AG09309 (cell line): ENCODE results near the gene PDSS2.

Source experiments
- DNase-seq: peaks from one replicate; pipeline ENCODE4 v3.0.0-alpha.2; 2010; ENCODE audit warnings: low read depth
- H3K4me3 ChIP-seq: 2 replicates; pipeline ENCODE4 v1.5.1; 2011; ENCODE audit warnings: mild to moderate bottlenecking, low read depth, low read length, moderate library complexity; ENCODE audit not compliant: control insufficient read depth
- TF ChIP-seq, protein P1 (sequence below): IDR thresholded peaks from 2 replicates; pipeline ENCODE4 v1.5.1; 2011; ENCODE audit warnings: mild to moderate bottlenecking, low read depth, low read length, inconsistent platforms; ENCODE audit not compliant: insufficient read depth, control insufficient read depth; ENCODE audit errors: missing control alignments

The PDSS2 gene

DNA sequence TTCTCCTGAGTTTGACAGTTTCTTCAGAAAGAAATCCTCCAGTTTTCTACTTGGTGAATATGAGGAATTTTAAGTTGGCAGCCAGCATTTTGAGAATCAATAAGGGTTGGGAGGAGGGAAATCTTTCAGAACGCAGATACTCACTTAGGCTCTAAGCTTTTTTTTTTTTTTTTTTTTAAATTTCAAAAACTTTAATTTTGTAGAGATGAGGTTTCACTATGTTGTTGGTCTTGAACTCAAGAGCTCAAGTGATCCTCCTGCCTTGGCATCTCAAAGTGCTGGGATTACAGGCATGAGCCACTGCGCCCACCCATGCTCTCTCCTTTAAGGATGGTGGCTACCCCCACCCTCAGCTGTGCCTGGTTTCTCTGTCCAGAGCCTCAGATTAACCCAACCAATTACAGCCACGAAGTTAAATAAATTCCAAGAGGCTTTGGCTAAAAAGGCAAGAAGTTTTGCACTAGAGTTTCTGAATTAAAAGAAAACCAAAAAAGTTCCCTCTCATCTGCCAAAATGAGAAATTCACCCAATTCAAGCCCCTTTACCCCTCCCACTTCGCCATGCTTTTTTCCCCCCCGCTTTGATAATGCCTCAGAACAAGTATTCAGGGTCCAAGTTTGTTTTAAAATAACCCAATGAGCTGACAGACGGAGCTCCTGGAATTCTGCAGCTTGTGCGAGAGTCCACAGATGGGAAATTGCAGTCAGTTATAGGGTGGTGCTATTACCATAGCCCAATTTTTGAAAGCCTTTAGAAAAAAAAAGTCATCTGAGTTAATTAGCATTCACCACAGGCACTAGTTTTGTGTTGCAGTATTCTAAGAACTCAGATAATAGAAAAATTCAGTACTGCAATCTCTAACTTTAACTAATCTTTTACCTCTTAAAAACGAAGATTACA lies 249.7 kb downstream of the PDSS2 start:
- TF ChIP-seq, protein P1, sequence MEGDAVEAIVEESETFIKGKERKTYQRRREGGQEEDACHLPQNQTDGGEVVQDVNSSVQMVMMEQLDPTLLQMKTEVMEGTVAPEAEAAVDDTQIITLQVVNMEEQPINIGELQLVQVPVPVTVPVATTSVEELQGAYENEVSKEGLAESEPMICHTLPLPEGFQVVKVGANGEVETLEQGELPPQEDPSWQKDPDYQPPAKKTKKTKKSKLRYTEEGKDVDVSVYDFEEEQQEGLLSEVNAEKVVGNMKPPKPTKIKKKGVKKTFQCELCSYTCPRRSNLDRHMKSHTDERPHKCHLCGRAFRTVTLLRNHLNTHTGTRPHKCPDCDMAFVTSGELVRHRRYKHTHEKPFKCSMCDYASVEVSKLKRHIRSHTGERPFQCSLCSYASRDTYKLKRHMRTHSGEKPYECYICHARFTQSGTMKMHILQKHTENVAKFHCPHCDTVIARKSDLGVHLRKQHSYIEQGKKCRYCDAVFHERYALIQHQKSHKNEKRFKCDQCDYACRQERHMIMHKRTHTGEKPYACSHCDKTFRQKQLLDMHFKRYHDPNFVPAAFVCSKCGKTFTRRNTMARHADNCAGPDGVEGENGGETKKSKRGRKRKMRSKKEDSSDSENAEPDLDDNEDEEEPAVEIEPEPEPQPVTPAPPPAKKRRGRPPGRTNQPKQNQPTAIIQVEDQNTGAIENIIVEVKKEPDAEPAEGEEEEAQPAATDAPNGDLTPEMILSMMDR = no peak
- no peak overlapping the region for H3K4me3 ChIP-seq
- no peak for DNase-seq

DNA sequence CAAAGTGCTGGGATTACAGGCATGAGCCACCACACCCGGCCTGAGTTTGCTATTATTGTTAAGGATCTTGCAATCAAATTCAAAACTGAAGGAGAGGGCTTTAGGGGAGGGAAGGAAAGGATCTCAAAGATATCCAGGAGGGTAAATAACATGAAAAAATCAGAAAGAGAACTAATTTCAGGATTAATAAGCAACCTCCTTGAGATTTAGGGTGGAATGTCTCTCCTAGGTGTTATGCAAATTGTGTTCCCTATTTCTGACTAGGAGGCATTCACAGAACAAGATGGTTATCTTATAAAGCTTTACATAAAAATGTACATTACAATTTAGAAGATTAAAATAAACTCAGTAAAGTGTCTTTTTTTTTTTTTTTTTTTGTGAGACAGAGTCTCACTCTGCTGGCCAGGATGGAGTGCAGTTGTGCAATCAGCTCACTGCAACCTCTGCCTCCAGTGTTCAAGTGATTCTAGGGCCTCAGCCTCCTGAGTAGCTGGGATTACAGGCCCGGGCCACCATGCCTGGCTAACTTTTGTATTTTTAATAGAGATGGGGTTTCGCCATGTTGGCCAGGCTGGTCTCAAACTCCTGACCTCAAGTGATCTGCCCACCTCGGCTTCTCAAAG lies 252.0 kb downstream of the PDSS2 start:
- TF ChIP-seq, protein P1 = no peak

GRCh38 chr6:107205058-107205998 lies 254.0 kb downstream of the PDSS2 start:
- TF ChIP-seq, protein P1 = no peak
- no peak for DNase-seq
- no peak overlapping the region for H3K4me3 ChIP-seq

More for the DNA sequence above, 252.0 kb downstream of the PDSS2 start:
- no peak overlapping the region for H3K4me3 ChIP-seq
- DNase-seq = no peak

GRCh38 chr6:107202876-107203468 lies 256.4 kb downstream of the PDSS2 start:
- DNase-seq = no peak
- TF ChIP-seq, protein P1 = no peak
- H3K4me3 ChIP-seq = no peak overlapping the region

DNA sequence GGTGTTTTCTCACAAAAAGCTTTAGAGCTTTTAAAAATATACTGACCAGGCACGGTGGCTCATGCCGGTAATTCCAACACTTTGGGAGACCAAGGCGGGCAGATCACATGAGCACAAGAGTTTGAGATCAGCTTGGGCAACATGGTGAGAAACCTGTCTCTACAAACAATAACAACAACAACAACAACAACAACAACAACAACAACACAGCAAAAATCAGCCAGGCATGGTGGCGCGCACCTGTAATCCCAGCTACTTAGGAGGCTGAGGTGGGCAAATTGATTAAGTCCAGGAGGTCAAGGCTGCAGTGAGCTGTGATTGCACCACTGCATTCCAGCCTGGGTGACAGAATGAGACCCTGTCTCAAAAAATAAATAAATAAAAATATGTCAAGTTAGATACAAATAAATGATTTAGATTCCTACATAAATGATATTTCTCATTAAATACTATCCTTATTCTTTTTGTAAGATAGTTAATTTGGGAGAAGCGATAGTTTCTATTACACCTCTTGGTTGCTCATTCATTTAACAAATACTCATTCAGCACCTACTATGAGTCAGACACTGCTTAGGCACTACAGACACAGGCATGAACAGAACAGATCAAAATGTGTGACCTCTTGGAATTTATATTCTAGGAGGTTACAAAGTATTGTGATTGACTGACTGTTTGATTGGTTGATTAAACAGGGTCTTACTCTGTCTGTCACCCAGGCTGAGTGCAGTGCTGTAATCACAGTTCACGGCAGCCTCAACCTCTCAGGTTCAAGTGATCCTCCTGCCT lies 260.5 kb downstream of the PDSS2 start:
- TF ChIP-seq, protein P1 = no peak
- no peak for DNase-seq
- no peak overlapping the region for H3K4me3 ChIP-seq
